ENCODE measurements around the gene ANKRD55. TPM values are rescaled to one million over a fixed set of nuclear protein-coding genes. Genes with fewer than 3 reads are reported as not detected.
"Not testable (repeated sequence)": the region's sequence is repeated elsewhere in the genome, so short reads cannot be mapped to it uniquely, and the experiment has no call there.

The ANKRD55 gene
- total and polyA plus RNA-seq, 2 donors (not counting 1 experiment from before 2014, with no cell fraction given): 0.07 TPM; not detected in 1

DNA sequence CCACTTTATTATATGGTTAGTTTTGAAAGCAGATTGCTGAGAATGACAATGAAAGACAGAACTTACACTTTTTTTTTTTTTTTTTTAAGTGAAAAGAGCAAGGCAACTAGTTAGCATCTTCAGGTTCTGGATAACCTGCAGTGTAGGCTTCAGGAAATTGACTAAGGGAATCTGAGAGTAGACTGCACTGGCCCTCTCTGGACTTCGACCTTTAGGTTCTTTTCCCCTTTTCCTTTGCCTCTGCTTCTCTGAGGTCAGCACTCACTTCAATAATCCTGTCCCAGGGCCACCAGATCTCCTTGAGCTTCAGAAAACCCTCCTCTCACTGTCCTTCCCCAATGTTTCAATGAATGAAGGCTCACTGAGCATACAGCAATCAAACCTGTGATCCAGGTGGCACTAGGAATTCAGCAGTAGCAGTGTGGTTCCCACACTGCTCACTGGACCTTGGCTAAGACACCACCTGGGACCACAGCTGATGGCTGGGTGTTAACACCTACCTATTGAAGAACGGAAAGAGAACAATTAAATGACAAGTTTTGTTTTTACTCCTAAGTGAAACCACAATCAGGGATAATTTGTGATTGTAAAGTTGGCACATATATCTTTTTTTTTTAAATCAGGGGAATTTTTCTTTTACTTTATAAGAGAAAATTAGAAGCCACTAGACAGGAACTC is 152.6 kb downstream of the ANKRD55 start:
- no peaks in the 10 kb centered on the region for H4K20me1 ChIP-seq (ENCODE audit: control insufficient read depth, insufficient read depth, low read length, poor library complexity, severe bottlenecking)
- H3K27me3 Mint-ChIP-seq: peaks cover 4% of the 10 kb centered on the region
- no peak overlapping the region for H3K4me3 ChIP-seq (ENCODE audit: control extremely low read depth in 1 of 5, extremely low read depth in 1 of 5, insufficient read depth in 1 of 5, low read depth in 2 of 5, low read length in 4 of 5)
- H3K9me3 Mint-ChIP-seq (ENCODE audit: insufficient read depth): no peaks in the 10 kb centered on the region
- H3K4me3 Mint-ChIP-seq: no peak overlapping the region
- peaks cover 8 to 16% of the 10 kb centered on the region in 2 donors for H3K4me1 ChIP-seq (ENCODE audit: control insufficient read depth in 2 of 2, insufficient read depth in 2 of 2, low read length in 2 of 2)
- CTCF ChIA-PET: interaction anchor here (0.6 to 0.7 kb wide), 2 partner anchors 120 to 791 kb away, joined by 3 to 5 read pairs; no protein-coding TSS in a partner anchor
- intact Hi-C loops (cut with micrococcal nuclease): no loop called here
- no peak overlapping the region for H3K27ac ChIP-seq (ENCODE audit: low read length in 2 of 2)
- H3K36me3 ChIP-seq (replicated peaks in 1 of 2; ENCODE audit: control extremely low read depth in 1 of 2, control insufficient read depth in 1 of 2, extremely low read depth in 1 of 2, insufficient read depth in 2 of 2, low read length in 1 of 2): no peaks in the 10 kb centered on the region
- TF ChIP-seq, protein P1, sequence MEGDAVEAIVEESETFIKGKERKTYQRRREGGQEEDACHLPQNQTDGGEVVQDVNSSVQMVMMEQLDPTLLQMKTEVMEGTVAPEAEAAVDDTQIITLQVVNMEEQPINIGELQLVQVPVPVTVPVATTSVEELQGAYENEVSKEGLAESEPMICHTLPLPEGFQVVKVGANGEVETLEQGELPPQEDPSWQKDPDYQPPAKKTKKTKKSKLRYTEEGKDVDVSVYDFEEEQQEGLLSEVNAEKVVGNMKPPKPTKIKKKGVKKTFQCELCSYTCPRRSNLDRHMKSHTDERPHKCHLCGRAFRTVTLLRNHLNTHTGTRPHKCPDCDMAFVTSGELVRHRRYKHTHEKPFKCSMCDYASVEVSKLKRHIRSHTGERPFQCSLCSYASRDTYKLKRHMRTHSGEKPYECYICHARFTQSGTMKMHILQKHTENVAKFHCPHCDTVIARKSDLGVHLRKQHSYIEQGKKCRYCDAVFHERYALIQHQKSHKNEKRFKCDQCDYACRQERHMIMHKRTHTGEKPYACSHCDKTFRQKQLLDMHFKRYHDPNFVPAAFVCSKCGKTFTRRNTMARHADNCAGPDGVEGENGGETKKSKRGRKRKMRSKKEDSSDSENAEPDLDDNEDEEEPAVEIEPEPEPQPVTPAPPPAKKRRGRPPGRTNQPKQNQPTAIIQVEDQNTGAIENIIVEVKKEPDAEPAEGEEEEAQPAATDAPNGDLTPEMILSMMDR (IDR thresholded peaks at IDR 0.05): no peak
- no peak for TF ChIP-seq EZH2 (IDR thresholded peaks at IDR 0.05; ENCODE audit: borderline replicate concordance, insufficient read depth, low read depth, low read length, poor library complexity, severe bottlenecking)
- no peak overlapping the region for H2AFZ ChIP-seq (ENCODE audit: insufficient read depth, low read depth, low read length, poor library complexity, severe bottlenecking)
- no peak overlapping the region for H3K4me2 ChIP-seq (replicated peaks; ENCODE audit: low read depth, low read length, poor library complexity, severe bottlenecking)
- no peak overlapping the region for H3K27ac Mint-ChIP-seq
- H3K9me3 ChIP-seq (ENCODE audit: control extremely low read depth in 1 of 3, control insufficient read depth in 2 of 3, insufficient read depth in 1 of 3, low read length in 2 of 3): peaks cover 0 to 10% (median 0%) of the 10 kb centered on the region in 3 donors
- no peak for DNase-seq
- no peaks in the 10 kb centered on the region for H3K27me3 ChIP-seq (replicated peaks in 1 of 4; ENCODE audit: control extremely low read depth in 1 of 4, control insufficient read depth in 3 of 4, insufficient read depth in 4 of 4, low read length in 3 of 4)
- no peaks in the 10 kb centered on the region for H3K79me2 ChIP-seq (ENCODE audit: control insufficient read depth, insufficient read depth, low read length)
- no peak overlapping the region for H3K9ac ChIP-seq (ENCODE audit: low read length)
- no peak for ATAC-seq (ENCODE audit: low read depth)
- POLR2A ChIA-PET: no interaction called here
- no CpG with 5 or more reads among the region's 2 CpGs for WGBS (ENCODE audit: insufficient coverage)
- H3K4me1 Mint-ChIP-seq: peaks cover 15% of the 10 kb centered on the region

DNA sequence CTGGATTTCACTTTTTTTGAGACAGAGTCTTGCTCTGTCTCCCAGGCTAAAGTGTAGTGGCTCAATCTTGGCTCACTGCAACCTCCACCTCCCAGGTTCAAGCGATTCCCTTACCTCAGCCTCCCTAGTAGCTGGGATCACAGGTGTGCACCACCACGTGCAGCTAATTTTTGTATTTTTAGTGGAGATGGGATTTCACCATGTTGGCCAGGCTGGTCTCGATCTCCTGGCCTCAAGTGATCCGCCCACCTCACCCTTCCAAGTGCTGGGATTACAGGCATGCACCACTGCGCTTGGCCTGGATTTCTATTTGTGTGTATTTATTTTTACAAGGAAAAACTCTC is 154.0 kb downstream of the ANKRD55 start:
- H3K27me3 ChIP-seq (replicated peaks in 1 of 4; ENCODE audit: control extremely low read depth in 1 of 4, control insufficient read depth in 3 of 4, insufficient read depth in 4 of 4, low read length in 3 of 4); H3K27ac Mint-ChIP-seq; H3K9ac ChIP-seq (ENCODE audit: low read length); intact Hi-C loops (cut with micrococcal nuclease); H2AFZ ChIP-seq (ENCODE audit: insufficient read depth, low read depth, low read length, poor library complexity, severe bottlenecking); H3K36me3 ChIP-seq (replicated peaks in 1 of 2; ENCODE audit: control extremely low read depth in 1 of 2, control insufficient read depth in 1 of 2, extremely low read depth in 1 of 2, insufficient read depth in 2 of 2, low read length in 1 of 2); H3K27me3 Mint-ChIP-seq; H4K20me1 ChIP-seq (ENCODE audit: control insufficient read depth, insufficient read depth, low read length, poor library complexity, severe bottlenecking); ATAC-seq (ENCODE audit: low read depth); H3K9me3 ChIP-seq (ENCODE audit: control extremely low read depth in 1 of 3, control insufficient read depth in 2 of 3, insufficient read depth in 1 of 3, low read length in 2 of 3); DNase-seq; H3K9me3 Mint-ChIP-seq (ENCODE audit: insufficient read depth); H3K79me2 ChIP-seq (ENCODE audit: control insufficient read depth, insufficient read depth, low read length); H3K27ac ChIP-seq (ENCODE audit: low read length in 2 of 2); H3K4me3 ChIP-seq (ENCODE audit: control extremely low read depth in 1 of 5, extremely low read depth in 1 of 5, insufficient read depth in 1 of 5, low read depth in 2 of 5, low read length in 4 of 5); CTCF ChIA-PET; H3K4me3 Mint-ChIP-seq; H3K4me2 ChIP-seq (replicated peaks; ENCODE audit: low read depth, low read length, poor library complexity, severe bottlenecking): not testable (repeated sequence)
- POLR2A ChIA-PET: interaction anchor here (0.7 kb wide), 1 partner anchor 12 kb away, joined by 4 read pairs; no protein-coding TSS in a partner anchor
- peaks cover 8 to 16% of the 10 kb centered on the region in 2 donors for H3K4me1 ChIP-seq (ENCODE audit: control insufficient read depth in 2 of 2, insufficient read depth in 2 of 2, low read length in 2 of 2)
- WGBS (ENCODE audit: insufficient coverage): no CpG with 5 or more reads among the region's 5 CpGs
- H3K4me1 Mint-ChIP-seq: peaks cover 15% of the 10 kb centered on the region

All from B cell (primary cell).